Activated gamma-delta T cell treated with anti-CD3 and anti-CD28 coated beads, Interleukin-2, amount 50 U/mL, for 16 hours (primary cell): ENCODE data around the gene CPPED1.
"Not testable (repeated sequence)": the region's sequence is repeated elsewhere in the genome, so short reads cannot be mapped to it uniquely, and the experiment has no call there.

Experiments
- DNase-seq: peaks from one replicate; pipeline ENCODE4 v3.0.0-alpha.2; 2020; ENCODE audit warnings: low read depth

Gene CPPED1, protein sequence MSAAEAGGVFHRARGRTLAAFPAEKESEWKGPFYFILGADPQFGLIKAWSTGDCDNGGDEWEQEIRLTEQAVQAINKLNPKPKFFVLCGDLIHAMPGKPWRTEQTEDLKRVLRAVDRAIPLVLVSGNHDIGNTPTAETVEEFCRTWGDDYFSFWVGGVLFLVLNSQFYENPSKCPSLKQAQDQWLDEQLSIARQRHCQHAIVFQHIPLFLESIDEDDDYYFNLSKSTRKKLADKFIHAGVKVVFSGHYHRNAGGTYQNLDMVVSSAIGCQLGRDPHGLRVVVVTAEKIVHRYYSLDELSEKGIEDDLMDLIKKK

DNA sequence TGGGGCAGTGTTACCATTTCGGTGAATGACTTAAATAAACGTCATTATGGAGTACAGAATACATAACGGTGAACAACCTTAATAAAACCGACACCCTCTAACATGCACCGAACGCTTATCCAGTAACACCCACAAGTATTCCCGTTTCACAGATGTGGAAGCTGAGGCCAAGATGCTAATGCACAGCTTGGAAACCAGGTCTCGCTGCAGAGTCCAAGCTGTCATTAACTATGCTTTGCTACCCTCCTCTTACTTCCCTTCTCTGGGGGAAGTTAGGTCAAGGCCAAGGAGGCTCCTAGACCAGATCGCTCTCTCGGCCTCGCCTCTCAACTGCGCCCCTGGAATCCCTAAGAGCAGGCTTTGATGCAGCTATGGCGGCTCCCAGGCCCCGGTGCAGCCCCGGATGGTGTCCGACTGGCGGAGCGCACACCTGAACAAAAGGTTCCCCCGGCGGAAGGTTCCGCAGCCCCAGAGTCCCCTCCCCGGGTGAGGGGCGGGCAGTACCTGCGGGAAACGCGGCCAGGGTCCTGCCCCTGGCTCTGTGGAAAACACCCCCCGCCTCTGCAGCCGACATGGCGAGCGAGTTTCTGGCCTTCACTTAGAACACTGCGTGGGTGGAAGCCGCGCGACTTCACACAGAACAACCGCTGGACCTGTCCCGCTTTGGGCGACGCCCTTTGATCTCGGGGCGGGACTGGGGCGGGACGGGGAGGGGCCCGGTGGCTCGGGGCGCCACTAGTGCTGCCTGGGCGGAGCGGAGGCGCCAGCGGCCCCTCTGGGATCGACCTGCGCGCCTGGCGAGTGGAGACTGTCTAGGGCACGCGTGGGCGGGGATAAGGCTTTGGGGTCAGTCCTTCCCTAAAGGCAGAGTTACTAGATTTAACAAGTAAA is at the start of gene CPPED1:
Gene CPPED1 (minus strand): TSS at position 685 of the 891 bp plus-strand sequence. CDS start 111 bp downstream, at position 574.
- peak; percentile 81 for DNase-seq

DNA sequence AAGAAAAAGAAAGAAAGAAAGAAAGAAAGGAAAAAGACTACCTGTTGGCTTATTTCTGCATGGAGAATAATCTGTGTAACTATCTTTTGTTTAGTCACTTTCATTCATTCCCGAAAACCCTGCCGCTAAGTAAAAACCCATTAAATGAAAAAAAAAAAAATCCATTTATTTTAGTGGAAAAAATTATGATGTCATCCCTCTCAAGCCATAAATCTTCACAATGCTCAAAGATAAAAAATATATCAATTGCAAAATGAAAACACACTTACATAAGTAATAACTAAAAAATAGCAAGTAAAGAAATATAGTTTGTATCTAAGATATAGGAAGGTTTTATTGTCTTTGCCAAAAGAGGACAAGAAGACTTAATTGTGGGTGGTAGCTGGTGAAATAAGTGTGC is 46.5 kb upstream of the CPPED1 start:
- no peak for DNase-seq

DNA sequence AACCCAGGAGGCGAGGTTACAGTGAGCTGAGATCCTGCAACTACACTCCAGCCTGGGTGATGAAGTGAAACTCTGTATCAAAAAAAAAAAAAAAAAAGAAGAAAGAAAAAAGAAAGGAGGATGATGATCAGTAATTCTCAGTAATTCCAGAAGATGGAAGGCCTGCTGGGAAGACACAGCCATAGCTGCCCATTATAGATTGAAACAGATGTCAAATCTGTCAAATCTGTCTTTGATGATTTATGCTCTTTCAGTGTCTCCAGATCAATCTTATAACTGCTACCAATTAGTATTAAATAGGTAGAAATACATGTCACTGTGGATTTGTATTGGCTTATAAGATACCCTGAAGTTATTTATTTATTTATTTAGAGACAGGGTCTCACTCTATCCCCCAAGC is 42.9 kb upstream of the CPPED1 start:
- no peak for DNase-seq

DNA sequence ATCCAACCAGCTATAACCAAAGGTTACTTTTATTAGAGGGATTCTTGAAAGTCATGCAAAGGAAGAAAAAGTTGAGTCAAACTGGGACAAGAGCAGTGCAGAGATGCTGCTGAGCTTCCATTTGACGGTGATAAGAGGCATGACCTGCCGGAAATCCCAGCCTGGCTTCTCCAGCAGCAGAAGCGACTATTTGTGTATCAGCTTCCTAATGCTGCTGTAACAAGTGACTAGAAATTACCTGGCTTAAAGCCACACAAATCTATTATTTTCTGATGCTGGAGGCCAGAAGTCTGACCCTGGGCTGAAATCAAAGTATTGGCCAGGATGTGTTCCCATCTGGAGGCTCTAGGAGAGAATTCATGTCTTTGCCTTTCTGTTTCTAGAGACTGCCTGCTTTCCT is 41.6 kb upstream of the CPPED1 start:
- DNase-seq = no peak

DNA sequence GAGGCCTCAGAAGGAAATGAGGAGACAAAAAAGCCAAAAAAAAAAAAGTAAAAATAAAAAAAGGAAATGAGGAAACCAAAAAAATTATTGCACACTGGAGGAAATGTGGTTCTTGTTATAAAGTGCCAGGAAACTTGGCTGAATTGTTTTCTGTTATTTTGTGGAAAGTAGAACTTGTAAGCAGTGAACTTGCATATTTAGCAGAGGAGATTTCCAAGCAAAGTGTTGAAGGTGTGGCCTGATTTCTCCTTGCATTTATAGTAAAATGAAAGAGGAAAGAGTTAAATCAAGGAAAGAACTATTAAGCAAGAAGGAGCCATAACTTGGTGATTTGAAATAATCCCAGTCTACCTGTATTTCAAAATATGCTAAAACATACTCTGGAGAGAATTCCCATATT is 34.1 kb upstream of the CPPED1 start:
- no peak for DNase-seq

DNA sequence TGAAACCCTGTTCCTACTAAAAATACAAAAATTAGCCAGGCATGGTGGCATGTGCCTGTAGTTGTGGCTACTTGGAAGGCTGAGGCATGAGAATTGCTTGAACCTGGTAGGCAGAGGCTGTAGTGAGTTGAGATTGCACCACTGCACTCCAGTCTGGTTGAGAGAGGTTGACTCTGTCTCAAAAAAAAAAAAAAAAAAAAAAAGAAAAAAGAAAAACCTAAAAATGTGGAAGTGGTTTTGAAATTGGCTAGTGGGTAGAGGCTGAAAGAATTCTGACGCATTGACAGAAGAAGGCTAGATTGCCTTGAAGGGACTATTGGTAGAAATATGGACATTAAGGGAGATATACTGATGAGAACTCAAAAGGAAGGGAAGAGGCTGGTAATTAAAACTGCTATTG is 33.6 kb upstream of the CPPED1 start:
- no peak for DNase-seq

DNA sequence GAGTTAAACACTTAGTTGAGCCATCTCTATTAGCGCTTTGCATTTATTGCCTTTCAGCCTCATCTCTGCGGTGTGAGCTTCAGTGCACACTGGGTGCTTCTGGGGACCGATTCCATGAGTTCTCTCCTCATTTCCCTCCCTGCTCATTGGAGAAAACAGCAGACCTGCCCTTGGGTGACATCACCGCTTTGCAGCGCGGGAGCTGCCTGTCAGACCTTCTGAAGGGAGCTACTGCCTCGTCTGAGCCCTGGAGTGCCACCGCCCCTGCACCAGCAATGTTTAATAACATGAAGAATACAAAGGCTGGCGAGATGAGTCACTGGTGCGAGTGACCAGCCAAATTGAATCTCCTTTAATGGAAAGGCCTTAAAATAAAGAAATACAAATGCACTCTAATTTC is 30.2 kb upstream of the CPPED1 start:
- no peak for DNase-seq

DNA sequence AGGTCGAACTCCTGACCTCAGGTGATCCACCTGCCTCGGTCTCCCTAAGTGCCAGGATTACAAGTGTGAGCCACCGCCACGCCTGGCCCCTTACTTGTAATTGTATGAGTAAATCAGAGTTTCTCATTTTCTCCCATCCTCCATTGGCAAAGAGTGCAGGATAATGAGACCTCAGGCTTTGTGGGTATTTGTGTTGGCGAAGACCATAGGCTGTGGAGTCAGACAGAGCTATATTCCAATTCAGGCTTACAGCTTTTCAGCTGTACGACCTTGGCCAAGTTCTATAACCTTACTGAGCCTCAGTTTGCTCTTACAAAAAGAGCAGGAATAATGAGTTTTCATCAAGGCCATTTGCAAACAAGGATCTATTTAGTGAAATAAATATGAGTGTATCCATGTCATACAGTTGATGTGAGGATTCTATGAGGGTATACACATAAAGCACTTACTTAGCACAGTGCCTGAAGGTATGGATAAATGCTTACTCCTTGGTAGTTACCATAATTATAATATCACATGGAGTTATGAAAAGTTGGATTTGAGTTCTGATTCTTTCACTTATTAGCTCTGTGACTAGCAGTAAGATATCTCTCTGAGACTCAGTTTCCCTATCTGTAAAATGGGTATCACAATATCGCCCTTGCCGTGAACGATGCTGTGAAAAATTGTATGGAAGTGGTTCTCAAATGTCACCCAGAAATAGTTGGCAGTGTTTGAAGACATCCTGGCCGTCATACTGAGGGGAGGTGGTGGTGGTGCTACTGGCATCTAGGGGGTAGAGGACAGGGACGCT is 25.6 kb upstream of the CPPED1 start:
- no peak for DNase-seq

DNA sequence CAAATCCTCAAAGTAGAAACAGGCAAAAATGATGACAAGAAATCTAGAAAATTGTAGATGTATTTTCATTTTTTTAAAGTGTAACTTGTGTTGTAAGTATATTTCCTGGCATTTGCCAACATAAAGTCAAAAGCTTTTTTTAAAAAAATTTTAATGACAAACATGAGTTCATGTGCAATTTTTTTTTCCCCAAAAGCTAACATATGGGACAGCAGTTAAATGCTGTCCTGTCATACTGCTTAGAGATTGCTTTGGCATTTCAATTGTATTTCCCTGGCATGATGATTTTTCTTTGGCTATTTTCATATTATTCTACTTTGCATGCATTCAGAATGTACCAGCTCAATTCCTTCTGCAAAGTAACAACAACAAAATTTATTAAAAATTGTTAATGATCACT is 24.5 kb upstream of the CPPED1 start:
- no peak for DNase-seq

DNA sequence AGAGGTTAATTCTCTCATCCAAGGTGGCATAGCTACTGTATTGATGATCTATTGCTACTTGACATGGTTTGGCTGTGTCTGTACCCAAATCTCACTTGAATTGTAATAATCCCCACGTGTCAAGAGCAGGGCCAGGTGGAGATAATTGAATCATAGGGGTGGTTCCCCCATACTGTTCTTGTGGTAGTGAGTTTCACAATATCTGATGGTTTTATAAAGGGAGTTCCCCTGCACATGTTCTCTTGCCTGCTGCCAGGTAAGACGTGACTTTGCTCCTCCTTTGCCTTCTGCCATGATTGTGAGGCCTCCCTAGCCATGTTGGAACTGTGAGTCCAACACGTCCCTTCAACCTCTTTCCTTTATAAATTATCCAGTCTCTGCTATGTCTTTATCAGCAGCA is 22.9 kb upstream of the CPPED1 start:
- DNase-seq = no peak

DNA sequence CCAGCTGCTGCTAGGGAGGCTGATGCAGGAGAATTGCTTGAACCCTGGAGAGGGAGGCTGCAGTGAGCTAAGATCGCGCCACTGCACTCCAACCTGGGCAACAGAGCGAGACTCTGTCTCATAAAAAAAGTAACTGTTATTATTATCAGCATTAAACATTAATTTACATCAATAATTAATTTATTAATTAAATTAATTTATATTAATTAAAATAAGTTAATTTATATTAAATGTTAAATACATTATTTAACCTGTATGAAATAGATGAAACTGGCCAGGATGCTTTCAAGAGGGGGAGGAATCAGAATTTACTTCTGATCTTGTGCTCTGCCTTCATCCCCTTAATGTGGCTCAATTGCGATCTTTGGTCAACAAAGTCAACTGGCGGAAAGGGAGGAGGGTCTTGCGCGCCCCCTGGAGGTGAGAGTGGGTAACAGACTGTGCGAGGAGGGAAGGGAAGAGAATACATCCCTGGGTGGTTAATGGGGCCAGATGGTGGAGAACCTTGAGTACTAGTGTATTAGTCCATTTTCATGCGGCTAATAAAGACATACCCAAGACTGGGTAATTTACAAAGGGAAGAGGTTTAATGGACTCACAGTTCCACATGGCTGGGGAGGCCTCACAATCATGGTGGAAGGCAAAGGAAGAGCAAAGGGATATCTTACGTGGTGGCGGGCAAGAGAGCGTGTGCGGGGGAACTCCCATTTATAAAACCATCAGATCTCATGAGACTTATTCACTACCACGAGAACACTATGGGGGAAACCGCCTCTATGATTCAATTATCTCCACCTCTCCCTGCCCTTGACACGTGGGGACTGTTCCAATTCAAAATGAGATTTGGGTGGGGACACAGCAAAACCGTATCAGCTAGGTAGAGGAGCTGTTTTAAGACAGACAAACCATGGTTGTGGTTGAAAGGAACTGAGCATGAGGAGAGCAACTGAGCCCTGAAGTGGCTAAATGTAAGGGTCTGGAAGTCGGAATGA is 15.7 kb upstream of the CPPED1 start:
- DNase-seq = peak; percentile 67

DNA sequence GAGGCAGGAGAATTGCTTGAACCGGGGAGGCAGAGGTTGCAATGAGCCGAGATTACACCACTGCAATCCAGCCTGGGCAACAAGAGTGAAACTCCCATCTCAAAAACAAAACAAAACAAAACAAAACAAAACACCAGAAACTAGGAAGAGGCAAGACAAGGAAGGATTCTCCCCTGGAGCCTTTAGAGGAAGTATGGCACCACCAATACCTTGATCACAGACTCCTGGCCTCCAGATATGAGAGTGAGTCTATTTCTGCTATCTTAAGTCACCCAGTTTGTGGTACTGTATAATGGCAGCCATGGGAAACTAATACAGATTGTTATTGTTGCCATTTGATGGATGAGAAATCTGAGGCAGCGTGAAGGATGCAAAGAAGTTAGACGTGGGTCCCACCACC is 14.6 kb upstream of the CPPED1 start:
- DNase-seq = no peak

DNA sequence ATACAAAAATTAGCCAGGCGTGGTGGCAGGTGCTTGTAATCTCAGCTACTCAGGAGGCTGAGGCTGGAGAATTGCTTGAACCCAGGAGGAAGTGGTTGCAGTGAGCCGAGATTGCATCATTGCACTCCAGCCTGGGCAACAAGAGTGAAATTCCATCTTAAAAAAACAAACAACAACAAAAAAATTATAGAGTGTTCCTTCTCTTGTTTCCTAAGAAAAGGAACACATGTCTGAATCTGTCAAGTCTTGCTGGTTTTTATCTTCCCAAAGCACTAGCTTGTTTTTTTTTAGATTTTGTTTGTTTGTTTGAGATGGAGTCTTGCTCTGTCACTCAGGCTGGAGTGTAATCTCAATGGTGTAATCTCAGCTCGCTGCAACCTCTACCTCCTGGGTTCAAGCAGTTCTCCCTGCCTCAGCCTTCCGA is 13.1 kb upstream of the CPPED1 start:
- not testable (repeated sequence) for DNase-seq

DNA sequence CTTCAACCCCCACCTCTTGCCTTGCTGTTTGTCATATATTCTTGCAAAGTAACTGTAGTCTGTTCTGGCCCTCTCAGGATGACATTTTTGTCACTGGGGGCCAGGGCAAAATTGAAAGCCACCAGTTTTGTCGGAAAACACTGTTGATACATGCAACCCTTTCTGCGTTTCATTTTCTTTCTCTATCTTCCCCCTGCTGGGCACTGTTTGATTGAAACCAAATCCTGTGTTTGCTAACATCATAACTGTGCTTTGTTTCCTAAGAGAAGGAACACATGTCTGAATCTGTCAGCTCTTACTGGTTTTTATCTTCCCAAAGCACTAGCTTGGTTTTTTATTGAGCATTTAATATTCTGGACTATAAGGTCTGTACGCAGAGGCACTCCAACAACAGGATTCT is 11.7 kb upstream of the CPPED1 start:
- no peak for DNase-seq

DNA sequence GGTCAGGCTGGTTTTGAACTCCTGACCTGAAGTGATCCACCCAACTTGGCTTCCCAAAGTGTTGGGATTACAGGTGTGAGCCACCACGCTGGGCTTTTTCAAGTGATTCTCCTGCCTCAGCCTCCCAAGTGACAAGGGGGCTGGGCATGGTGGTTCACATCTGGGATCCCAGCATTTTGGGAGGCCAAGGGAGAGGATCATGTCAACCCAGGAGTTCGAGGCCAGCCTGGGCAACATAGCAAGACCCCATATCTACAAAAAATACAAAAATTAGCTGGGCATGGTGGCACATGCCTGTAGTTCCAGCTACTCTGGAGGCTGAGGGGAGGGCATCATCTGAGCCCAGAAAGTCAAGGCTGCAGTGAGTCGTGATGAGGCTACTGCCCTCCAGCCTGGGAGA is 10.0 kb upstream of the CPPED1 start:
- DNase-seq = not testable (repeated sequence)

DNA sequence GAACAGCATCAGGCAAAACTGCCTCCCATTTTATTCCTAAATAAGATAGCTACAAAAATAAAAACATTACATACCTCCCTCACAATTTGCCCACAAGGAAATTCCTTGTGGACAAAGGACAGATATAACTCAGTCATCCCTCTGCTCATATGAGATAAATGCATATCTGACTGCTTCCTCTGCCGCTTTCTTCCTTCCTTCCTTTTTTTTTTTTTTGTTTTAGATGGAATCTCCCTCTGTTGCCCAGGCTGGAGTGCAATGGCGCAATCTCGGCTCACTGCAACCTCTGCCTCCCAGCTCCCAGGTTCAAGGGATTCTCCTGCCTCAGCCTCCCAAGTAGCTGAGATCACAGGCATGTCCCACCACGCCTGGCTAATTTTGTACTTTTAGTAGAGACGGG is 9.6 kb upstream of the CPPED1 start:
- DNase-seq = not testable (repeated sequence)

DNA sequence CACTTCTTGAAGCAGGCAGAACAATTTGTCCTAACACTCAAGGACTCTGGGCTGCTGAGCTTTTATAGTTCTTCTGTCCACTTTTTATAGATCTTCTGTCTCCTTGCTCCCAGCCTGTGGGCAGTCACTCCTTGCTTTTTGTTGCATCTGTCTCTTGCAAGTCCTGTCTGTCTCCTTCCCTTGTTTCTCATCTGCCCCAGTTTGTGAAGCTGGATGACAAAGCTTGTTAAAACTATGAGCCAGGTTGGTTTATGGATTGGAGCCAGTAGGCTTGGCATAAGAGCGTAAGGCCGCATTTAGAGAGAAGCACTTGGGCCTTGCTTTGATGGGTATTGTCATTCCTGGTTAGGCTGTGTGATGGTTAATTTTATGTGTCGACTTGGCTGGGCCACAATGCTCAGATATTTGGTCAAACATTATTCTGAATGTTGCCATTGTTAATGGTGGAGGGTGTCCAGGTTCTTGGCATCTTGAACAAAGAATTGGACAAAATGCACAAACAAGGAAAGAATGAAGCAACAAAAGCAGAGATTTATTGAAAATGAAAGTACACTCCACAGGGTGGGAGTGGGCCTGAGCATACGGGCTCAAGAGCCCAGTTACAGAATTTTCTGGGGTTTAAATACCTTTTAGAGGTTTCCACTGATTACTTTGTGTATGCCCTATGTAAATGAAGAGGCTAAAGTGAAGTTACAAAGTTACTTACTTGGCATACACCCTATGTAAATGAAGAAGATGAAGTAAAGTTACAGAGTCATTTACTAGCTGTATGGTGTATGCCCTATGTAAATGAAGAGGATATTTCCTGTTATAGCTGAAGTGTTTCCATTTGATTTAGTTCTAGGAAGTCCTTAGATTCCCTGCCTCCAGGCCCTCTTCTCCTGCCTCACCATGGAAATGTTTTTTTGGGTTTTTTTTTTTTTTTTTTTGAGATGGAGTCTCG is 8.0 kb upstream of the CPPED1 start:
- DNase-seq = no peak

DNA sequence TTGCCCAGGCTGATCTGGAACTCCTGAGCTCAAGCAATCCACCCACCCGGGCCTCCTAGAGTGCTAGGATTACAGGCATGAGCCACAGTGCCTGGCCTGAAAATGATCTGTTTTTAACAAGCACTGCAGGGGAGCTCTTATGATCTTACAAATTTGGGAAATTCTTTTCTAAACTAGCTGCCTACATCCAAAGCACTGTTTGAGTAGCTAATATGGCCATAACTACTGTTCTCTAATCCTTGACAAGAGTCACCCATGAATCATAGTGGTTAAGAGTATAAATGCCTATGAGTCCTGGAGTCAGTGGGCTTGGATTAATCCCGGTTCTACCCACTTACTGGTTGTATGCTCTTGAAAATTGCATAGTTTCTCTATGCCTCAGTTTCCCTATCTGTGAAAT is 1.4 kb upstream of the CPPED1 start:
- no peak for DNase-seq

DNA sequence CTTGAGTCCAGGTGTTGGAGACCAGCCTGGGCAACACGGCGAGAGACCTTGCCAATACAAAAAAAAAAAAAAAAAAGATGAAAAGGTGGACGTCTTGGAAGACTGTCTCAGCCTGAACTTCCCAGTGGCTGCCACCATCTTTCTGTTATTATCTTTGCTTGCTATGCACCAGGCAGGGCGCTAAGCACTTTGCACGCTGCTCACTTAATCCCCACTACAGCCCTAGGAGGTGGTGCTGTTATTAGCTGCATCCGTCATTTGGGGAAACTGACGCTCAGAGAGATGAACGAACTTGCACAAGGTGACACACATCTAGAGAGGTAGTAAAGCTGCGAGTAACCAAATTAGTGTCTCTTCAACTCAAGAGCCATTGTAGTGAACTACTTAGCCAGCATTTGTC is 708 bp upstream of the CPPED1 start:
- DNase-seq = no peak

DNA sequence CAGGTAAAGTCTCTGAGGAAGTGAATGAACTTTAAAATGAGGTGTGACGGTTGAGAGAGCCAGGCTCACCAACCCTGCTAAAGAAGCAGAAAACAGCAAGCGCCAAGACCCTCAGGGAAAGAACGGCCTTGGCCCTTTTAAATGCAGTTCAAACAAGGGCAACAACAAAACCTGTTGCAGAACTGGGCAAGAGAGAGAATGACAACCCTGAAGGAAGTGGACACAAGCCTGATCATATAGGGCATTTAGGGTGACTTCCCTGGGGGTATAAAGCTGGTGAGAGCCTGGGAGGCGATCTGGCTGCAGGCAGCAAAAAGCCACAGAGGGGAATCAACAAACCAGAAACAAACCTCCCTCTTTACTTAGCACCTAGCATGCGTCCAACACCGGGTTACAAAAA is 1.0 kb downstream of the CPPED1 start:
- no peak for DNase-seq
